Upper lobe of left lung (tissue), 6 donors: ENCODE results near the gene SSTR3. TPM values are rescaled to one million over a fixed set of nuclear protein-coding genes. Genes with fewer than 3 reads are reported as not detected.
A peak's percentile ranks its signal among the peaks of the same experiment; 100 is the strongest.
"Not testable (repeated sequence)": the region's sequence is repeated elsewhere in the genome, so short reads cannot be mapped to it uniquely, and the experiment has no call there.

Experiments
- ATAC-seq, 2 donors: fragments of 200-7000 bp; cut with Tn5 transposase; one replicate each; pipeline ENCODE4 v1.9.1; 2022; ENCODE audit warnings: mild to moderate bottlenecking in 2 of 2, moderate library complexity in 2 of 2; ENCODE audit not compliant: low FRiP score in 2 of 2
- DNase-seq, 2 donors: peaks; one replicate each; pipeline ENCODE4 v3.0.0-alpha.2; 2019 to 2020
- H3K27ac ChIP-seq, 4 donors: fragments of 200-600 bp; sonication (generic); one replicate each; pipeline ENCODE4 v1.5.1; 2016 to 2019
- H3K27me3 ChIP-seq, 4 donors: fragments of 200-600 bp; sonication (generic); one replicate each; pipeline ENCODE4 v1.5.1; 2017 to 2019
- H3K36me3 ChIP-seq, 4 donors: fragments of 200-600 bp; sonication (generic); one replicate each; pipeline ENCODE4 v1.5.1; 2016 to 2019
- H3K4me1 ChIP-seq, 4 donors: fragments of 200-600 bp; sonication (generic); one replicate each; pipeline ENCODE4 v1.5.1; 2018 to 2019
- H3K4me3 ChIP-seq, 4 donors: fragments of 200-600 bp; sonication (generic); one replicate each; pipeline ENCODE4 v1.5.1; 2017 to 2019; ENCODE audit warnings: mild to moderate bottlenecking in 2 of 4, moderate library complexity in 1 of 4
- H3K9me3 ChIP-seq, 4 donors: fragments of 200-600 bp; sonication (generic); one replicate each; pipeline ENCODE4 v1.5.1; 2018 to 2019
- CTCF ChIP-seq, 6 experiments: fragments of 450-650 bp in 4 of 6; fragments of 200-600 bp in 2 of 6; sonication (generic) in 2 of 6; IDR thresholded peaks; one replicate each; pipeline ENCODE4 v1.5.1; 2016 to 2019; ENCODE audit warnings: antibody characterized with exemption in 6 of 6
- EP300 ChIP-seq, 4 donors: sonication (generic); formaldehyde crosslinking; IDR thresholded peaks; one replicate each; pipeline ENCODE4 v1.5.1; 2017; ENCODE audit warnings: antibody characterized with exemption in 4 of 4, control low read depth in 2 of 4
- POLR2A ChIP-seq, 4 donors: fragments of 450-650 bp; IDR thresholded peaks; one replicate each; pipeline ENCODE4 v1.5.1; 2016 to 2017; ENCODE audit warnings: antibody characterized with exemption in 4 of 4, mild to moderate bottlenecking in 2 of 4
- POLR2AphosphoS5 ChIP-seq, 2 donors: sonication (generic); formaldehyde crosslinking; IDR thresholded peaks; one replicate each; pipeline ENCODE4 v1.5.1; 2017; ENCODE audit warnings: antibody characterized with exemption in 2 of 2
- WGBS, 2 donors: methylation state at CpG; one replicate each; pipeline ENCODE4 v1.1.5; 2017 to 2018; 5-methylcytosine and 5-hydroxymethylcytosine counted together
- total RNA-seq, 6 donors: library from RNA; depleted of rRNA in 4 of 6; stranded (reverse); fragments of >200 nt in 4 of 6; gene quantifications; one replicate each; pipeline versions ENCODE4 v1.1.0 to v1.2.1, GENCODE V29; 2016 to 2021
- donor health status: DM: no; HTN: no; CAD: no; lungs with moderate emphysema.
- donor health status: DM: no; HTN: yes; CAD: no; lungs with severe emphysema.

The SSTR3 gene
- total RNA-seq, 6 donors from 2014 or later, result 0.06 to 0.13 TPM; not detected in 4

- DNase-seq, result no peak
- Histone ChIP-seq H3K36me3 (no peaks in the 10 kb centered on the region), H3K27me3 (no peaks in the 10 kb centered on the region), H3K4me1 (peaks cover 11 to 19% (median 12%) of the 10 kb centered on the region in 4 donors), H3K9me3 (no peaks in the 10 kb centered on the region), H3K27ac (no peak overlapping the region), H3K4me3 (no peak overlapping the region)
- ATAC-seq, result no peak
- WGBS, 2 donors, result 86 to 91% methylated on average over 1 to 9 of the region's 10 CpGs
- TF ChIP-seq CTCF (IDR thresholded peaks at IDR 0.05) (no peak), EP300 (IDR thresholded peaks at IDR 0.05) (no peak), POLR2A (IDR thresholded peaks at IDR 0.05) (no peak), POLR2AphosphoS5 (IDR thresholded peaks at IDR 0.05) (no peak)
These were observed 9.6 kb downstream of the SSTR3 start for GRCh38 chr22:37202716-37203115.

GRCh38 chr22:37202001-37202555 lies 10.2 kb downstream of the SSTR3 start:
- no peak overlapping the region for H3K4me3 ChIP-seq
- TF ChIP-seq CTCF (IDR thresholded peaks at IDR 0.05), result no peak
- no peak for TF ChIP-seq EP300 (IDR thresholded peaks at IDR 0.05)
- no peak for TF ChIP-seq POLR2A (IDR thresholded peaks at IDR 0.05)
- TF ChIP-seq POLR2AphosphoS5 (IDR thresholded peaks at IDR 0.05), result no peak
- ATAC-seq (no peak), DNase-seq (no peak)
- no peaks in the 10 kb centered on the region for H3K27me3 ChIP-seq
- WGBS, 2 donors, result 85% methylated on average over 5 of the region's 5 CpGs
- H3K27ac ChIP-seq, result no peak overlapping the region
- no peaks in the 10 kb centered on the region for H3K36me3 ChIP-seq
- H3K9me3 ChIP-seq, result no peaks in the 10 kb centered on the region
- peaks cover 18 to 25% (median 18%) of the 10 kb centered on the region in 4 donors for H3K4me1 ChIP-seq

- H3K27me3 ChIP-seq, H3K4me3 ChIP-seq, DNase-seq, ATAC-seq, H3K36me3 ChIP-seq, H3K27ac ChIP-seq, H3K9me3 ChIP-seq: not testable (repeated sequence)
- 98 to 100% methylated on average over 5 to 6 of the region's 6 CpGs for WGBS, 2 donors
- H3K4me1 ChIP-seq, result peaks cover 24 to 32% (median 24%) of the 10 kb centered on the region in 4 donors
These were observed 10.8 kb downstream of the SSTR3 start for GRCh38 chr22:37201443-37201820.

GRCh38 chr22:37199760-37200108 lies 12.5 kb downstream of the SSTR3 start:
- TF ChIP-seq EP300 (IDR thresholded peaks at IDR 0.05), result no peak
- no peak for TF ChIP-seq POLR2AphosphoS5 (IDR thresholded peaks at IDR 0.05)
- TF ChIP-seq POLR2A (IDR thresholded peaks at IDR 0.05), result no peak
- no peak for TF ChIP-seq CTCF (IDR thresholded peaks at IDR 0.05)
- H3K4me3 ChIP-seq, result peak overlapping the region in 3 of 4 donors; percentile 65 to 71 (median 66)
- no peak for DNase-seq
- H3K4me1 ChIP-seq, result peaks cover 32 to 43% (median 34%) of the 10 kb centered on the region in 4 donors
- no peaks in the 10 kb centered on the region for H3K9me3 ChIP-seq
- 11 to 25% methylated on average over 10 to 12 of the region's 12 CpGs for WGBS, 2 donors
- no peak for ATAC-seq
- no peaks in the 10 kb centered on the region for H3K36me3 ChIP-seq
- H3K27me3 ChIP-seq, result no peaks in the 10 kb centered on the region
- H3K27ac ChIP-seq, result peak overlapping the region in 3 of 4 donors; percentile 95 to 98 (median 95)

- Histone ChIP-seq H3K27me3 (no peaks in the 10 kb centered on the region), H3K4me1 (peaks cover 32 to 43% (median 34%) of the 10 kb centered on the region in 4 donors), H3K36me3 (no peaks in the 10 kb centered on the region), H3K9me3 (no peaks in the 10 kb centered on the region), H3K4me3 (peak overlapping the region; percentile 56 to 71 (median 66)), H3K27ac (peak overlapping the region; percentile 87 to 98 (median 95))
- ATAC-seq, result peak; percentile 97 to 98
- DNase-seq, result peak; percentile 98 to 100
- 0 to 3% methylated on average over 8 to 30 of the region's 58 CpGs for WGBS, 2 donors
- peak; percentile 96 to 99 (median 97) for TF ChIP-seq CTCF (IDR thresholded peaks at IDR 0.05)
- peak; percentile 9 to 99 (median 94) for TF ChIP-seq POLR2A (IDR thresholded peaks at IDR 0.05)
- no peak for TF ChIP-seq EP300 (IDR thresholded peaks at IDR 0.05)
- peak; percentile 99 for TF ChIP-seq POLR2AphosphoS5 (IDR thresholded peaks at IDR 0.05)
These were observed 13.0 kb downstream of the SSTR3 start for GRCh38 chr22:37199103-37199759.
